Measurements from ENCODE around the gene FAXDC2.

The FAXDC2 gene, protein sequence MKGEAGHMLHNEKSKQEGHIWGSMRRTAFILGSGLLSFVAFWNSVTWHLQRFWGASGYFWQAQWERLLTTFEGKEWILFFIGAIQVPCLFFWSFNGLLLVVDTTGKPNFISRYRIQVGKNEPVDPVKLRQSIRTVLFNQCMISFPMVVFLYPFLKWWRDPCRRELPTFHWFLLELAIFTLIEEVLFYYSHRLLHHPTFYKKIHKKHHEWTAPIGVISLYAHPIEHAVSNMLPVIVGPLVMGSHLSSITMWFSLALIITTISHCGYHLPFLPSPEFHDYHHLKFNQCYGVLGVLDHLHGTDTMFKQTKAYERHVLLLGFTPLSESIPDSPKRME

DNA sequence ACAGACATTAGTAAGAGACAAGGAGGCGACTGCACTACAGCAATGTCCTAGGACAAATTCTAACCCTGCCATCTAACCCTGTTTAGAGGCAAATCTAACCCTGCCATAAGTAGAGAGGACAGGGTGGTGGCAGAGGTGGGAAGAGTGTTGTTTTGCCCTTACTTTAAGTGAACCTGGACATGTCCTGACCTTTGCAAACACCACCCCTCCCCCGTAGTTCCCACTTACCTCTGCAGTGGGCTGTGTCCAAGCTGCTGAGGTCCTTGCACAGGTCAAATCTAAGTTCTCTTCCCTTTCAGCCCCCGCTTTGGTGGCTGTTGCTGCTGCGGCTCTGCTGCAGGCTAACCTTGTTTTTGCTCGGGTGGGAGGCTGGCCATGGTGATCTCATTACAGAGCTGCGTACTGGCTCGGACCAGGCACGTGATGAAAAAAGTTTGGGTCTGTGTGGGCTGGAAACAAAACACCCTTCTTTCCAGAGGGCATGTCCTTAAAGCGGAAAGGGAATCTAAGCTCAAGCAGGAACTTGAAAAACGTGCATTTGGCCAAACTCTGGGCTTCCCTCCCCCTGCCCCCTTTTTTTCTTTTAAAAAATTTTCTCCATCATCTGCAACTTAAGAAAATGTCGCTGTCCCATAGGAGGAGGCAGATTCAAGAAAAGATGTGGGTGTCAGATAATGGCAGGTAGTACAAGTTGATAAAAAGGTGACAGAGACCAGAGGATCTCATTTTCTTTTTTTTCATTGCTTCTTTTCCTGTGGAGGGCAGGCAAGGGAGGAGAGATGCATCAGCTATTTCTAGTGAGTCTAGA lies at the start of gene FAXDC2:
Gene FAXDC2, minus strand, starts transcription at position 349 of the 808 bp plus-strand sequence. CDS start 12,425 bp downstream, outside the sequence.
- no peak for DNase-seq (ENCODE audit: extremely low read depth in 1 of 2, low read depth in 1 of 2)

DNA sequence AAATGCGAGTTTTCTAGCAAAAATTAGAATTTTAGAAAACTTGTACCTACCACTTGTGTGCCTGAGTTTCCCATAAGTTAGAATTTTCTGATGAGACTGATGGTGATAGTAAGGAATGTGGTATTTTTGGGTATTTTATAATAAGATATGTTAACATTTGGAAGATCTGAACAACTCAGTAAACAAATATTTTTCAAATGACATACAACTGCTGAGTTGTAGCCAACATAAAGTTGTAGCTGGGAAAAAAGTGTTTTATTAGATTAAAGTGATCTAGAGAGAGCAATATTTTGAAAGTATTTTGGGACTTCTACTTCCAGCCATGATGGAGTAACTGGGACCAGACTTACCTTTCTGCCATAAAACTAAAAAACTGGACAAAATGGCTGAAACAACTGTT lies 49.7 kb upstream of the FAXDC2 start:
- no peak for DNase-seq (ENCODE audit: extremely low read depth in 1 of 2, low read depth in 1 of 2)

DNA sequence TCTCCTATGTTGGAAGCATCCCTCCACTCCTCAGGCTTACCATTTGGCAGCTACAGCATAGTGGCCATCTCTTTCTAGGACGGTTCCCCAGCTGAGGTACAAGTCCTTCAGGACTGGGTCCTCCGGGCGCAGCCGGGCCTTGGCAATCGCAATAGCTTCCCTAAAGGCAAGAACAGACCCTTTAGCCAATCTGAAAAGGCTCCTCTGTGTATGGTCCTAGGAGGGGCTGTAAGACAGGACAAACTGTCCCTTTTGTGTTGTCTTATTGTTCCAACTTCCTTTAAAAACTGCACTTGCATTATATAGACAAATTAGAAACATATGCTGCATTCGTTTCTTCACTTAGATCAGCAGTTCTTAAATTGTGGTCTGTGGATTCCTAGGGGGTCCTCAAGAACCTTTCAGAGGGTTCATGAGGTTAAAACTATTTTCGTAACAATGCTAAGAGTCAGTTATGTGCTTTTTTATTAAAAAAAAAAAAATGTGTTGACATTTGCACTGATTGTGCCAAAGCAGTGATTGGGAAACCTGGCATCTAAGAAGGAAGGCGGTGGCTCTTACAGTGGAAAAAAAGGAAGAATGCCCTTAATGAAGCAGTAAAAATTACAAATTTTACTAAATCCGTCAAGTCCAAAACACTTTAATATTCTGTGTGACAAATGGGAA lies 48.9 kb upstream of the FAXDC2 start:
- no peak for DNase-seq (ENCODE audit: extremely low read depth in 1 of 2, low read depth in 1 of 2)

DNA sequence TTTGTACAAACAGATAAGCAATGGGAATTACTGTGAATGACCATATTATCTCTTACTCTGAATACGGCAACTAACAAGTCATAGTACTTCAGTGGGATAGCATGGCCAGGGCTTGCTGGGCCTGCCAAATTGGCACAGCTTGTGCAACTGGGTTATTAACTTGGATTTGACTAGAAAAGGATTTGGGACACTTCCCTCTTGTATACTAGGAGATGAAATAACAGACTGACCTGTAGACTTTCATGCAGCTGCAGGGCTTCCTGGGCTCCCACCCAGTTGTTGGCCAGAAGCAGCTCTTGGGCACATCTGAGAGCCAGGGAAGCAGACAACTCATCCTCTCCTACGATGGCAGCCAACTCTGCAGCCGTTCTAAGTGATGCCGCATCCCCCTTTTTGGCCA lies 47.8 kb upstream of the FAXDC2 start:
- DNase-seq (ENCODE audit: extremely low read depth in 1 of 2, low read depth in 1 of 2) = no peak

GRCh38 chr5:154896562-154897165 lies 46.3 kb upstream of the FAXDC2 start:
- no peak for DNase-seq (ENCODE audit: extremely low read depth in 1 of 2, low read depth in 1 of 2)

DNA sequence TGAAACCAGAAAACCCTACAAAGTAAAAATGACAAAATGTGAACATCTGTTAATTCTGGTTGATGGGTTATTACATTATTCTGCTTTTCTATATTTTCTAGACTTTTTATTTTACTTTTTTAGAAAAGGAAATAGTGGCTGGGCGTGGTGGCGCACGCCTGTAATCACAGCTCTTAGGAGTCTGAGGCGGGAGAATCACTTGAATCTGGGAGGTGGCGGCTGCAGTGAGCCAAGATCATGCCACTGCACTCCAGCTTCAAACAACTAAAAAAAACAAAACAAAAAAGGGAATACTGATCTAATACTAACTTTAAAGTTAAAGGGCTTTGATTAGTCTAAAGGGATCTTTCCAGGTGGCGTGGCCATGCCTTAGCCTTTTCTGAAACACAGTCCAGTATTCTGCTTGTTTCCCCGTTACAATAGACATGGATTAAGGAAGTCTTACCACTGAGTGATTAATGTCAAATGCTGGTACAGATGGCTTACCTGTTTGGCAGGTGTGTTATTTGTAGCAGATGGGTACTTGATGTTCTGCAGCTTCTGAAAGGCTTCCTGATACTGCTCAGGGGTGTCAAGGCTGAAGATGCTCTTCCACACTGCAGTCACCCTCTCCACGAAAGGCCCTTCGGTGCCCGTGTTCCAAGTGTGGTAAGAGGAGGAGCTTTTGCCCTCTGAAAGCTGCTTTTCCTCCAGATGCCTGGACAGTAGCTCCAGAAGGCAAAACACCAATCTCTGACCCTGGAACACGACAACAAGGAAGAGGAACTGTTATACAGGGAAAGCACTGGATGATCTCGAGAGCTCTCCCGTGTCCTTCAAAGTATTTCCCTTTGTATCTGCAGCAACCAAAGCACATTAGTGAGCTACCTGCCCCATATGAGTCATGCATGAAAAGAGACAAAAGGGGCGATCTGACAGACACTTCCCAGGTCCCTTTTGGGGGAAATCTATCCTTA lies 45.5 kb upstream of the FAXDC2 start:
- no peak for DNase-seq (ENCODE audit: extremely low read depth in 1 of 2, low read depth in 1 of 2)

GRCh38 chr5:154893381-154893780 lies 43.0 kb upstream of the FAXDC2 start:
- DNase-seq (ENCODE audit: extremely low read depth in 1 of 2, low read depth in 1 of 2) = no peak

DNA sequence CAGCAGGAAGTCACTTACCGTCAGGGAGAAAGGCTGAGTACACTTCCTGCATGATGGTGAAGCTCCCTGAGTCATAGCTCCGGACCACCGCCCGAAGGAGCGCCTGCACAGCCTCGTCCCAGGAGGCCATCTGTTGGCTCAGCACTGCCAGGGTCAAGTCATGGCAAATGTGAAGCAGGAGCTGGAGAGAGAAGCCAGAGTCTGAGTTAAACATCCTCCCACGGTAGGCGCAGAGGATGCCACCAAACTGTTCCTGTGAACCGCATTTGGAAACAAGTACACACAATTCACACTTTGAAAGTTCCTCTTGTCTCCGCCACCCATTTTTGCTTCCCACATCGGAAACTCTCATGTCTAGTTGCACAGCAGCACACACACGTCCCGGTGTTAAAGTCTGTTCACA lies 42.0 kb upstream of the FAXDC2 start:
- DNase-seq (ENCODE audit: extremely low read depth in 1 of 2, low read depth in 1 of 2) = no peak

GRCh38 chr5:154885439-154885838 lies 35.0 kb upstream of the FAXDC2 start:
- no peak for DNase-seq (ENCODE audit: extremely low read depth in 1 of 2, low read depth in 1 of 2)

- no peak for DNase-seq (ENCODE audit: extremely low read depth in 1 of 2, low read depth in 1 of 2)
Observed at GRCh38 chr5:154884424-154884823, 34.0 kb upstream of the FAXDC2 start.

GRCh38 chr5:154881986-154882385 lies 31.6 kb upstream of the FAXDC2 start:
- no peak for DNase-seq (ENCODE audit: extremely low read depth in 1 of 2, low read depth in 1 of 2)

- DNase-seq (ENCODE audit: extremely low read depth in 1 of 2, low read depth in 1 of 2) = no peak
Observed at GRCh38 chr5:154878642-154879335, 28.4 kb upstream of the FAXDC2 start.

GRCh38 chr5:154873791-154874331 lies 23.5 kb upstream of the FAXDC2 start:
- DNase-seq (ENCODE audit: extremely low read depth in 1 of 2, low read depth in 1 of 2) = no peak

DNA sequence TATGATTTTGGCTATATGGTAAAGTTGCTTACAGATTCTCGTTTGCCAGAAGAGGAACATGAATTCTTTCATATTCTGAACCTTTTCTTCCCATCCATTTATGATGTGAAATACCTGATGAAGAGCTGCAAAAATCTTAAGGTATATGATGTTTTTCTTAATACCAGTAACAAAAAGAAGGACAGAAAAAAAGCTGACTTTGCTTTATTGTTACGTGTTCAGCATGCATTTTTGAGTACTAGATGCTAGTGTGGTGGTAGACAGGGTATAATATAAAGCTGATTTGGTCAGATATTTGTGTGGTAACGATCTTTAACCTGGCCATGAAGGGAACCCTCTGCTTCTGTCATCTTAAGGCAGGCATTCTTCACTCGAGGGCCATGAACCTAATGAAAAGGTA lies 21.3 kb upstream of the FAXDC2 start:
- DNase-seq (ENCODE audit: extremely low read depth in 1 of 2, low read depth in 1 of 2) = no peak

DNA sequence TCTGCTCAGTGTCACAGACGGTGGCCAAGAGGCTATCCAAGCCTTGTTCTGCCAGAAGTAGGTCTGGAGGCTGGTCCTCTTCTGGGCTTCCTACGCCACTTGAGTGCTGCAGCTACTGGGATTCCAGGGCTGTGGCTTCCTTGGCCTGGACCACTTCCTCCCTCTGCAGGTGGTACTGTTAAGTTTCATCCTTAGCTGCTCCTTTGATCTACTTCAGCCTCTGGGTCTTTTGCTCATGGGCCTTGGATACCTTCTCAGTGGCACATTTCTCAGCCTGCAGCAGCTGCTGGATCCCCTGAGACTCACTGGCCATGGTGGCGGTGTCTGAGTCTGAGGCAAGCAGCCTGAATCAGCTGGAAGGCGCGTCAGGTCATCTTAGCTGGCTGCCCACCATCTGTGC lies 18.3 kb upstream of the FAXDC2 start:
- no peak for DNase-seq (ENCODE audit: extremely low read depth in 1 of 2, low read depth in 1 of 2)

DNA sequence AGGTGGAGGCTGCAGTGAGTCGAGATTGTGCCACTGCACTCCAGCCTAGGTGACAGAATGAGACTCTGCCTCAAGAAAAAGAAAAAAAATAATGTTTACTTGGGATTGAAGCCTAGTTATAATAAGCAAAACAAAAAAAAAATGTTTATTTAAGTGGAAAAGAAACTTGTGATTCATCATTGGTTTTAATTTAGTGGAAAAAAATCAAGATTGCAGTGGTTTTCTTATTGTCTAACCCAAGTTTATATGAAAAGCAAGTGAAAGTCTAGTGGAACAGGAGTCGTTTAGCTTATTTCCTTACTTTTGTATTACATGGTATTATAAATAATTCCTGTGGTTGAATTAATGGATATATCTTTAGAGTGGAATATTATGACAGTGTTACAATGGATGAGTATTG lies 16.4 kb upstream of the FAXDC2 start:
- no peak for DNase-seq (ENCODE audit: extremely low read depth in 1 of 2, low read depth in 1 of 2)

- DNase-seq (ENCODE audit: extremely low read depth in 1 of 2, low read depth in 1 of 2) = no peak
Observed at GRCh38 chr5:154865466-154866184, 15.2 kb upstream of the FAXDC2 start.

DNA sequence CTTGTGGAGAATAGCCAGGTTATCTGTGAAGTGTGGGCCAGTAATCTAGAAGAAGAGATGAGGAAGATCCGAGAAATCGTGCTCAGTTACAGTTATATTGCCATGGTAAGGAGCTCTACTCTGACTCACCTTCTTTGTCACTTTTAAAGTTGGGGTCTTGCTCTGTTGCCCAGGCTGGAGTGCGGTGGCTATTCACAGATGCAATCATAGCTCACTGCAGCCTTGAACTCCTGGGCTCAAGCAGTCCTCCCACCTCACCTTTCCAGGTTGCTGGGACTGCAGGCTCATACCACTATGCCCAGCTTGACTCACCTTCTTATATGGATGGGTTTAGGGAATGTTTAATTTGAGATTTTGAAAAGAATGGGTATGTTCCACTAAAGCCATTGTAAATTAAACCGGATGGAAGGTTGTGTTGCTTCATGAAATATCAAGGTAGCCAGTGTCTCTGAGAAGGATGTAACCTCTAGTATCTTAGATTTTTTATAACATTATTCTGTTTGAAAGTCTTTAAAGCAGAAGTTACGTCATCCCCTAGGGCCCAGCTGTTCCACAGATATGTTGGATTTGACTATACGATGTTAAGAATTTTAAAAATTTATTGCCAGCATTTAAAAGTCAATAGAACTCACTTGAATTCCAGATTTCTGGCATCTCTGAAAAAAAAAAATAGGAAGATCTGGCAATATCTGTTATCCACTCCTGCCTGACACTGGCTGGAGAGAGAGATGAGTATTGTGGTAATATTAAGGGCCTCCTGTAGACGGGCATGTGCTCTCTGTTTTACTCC lies 13.1 kb upstream of the FAXDC2 start:
- no peak for DNase-seq (ENCODE audit: extremely low read depth in 1 of 2, low read depth in 1 of 2)
